Muscle of arm (tissue), 12 donors: ENCODE data around the gene DPP9. TPM values are rescaled to one million over a fixed set of nuclear protein-coding genes. Genes with fewer than 3 reads are reported as not detected.

ENCODE experiments used
- DNase-seq: peaks from one replicate; pipeline ENCODE4 v3.0.0-alpha.2; 2013
- polyA plus RNA-seq, 12 donors: library from polyadenylated mRNA; unstranded; fragments of 120-200 nt; gene quantifications; one replicate each; pipeline ENCODE4 v1.2.1, GENCODE V29; 2013; ENCODE audit not compliant: insufficient read length in 12 of 12

The DPP9 gene
- polyA plus RNA-seq, 12 donors = 20.2 to 37.4 (median 25.4) TPM; not detected in 1

- no peak for DNase-seq
Observed at GRCh38 chr19:4633140-4633967, 90.3 kb downstream of the DPP9 start.

Other genes starting within 250 kb of the DPP9 start
- gene PLIN4, start 205.4 kb downstream of the DPP9 start, polyA plus RNA-seq = 1 to 10 TPM in 10 of 12 donors, under 1 TPM in 1, not detected in 1; 0.88 to 9.1 (median 3.2) TPM
- gene PLIN5, start 188.6 kb downstream of the DPP9 start, polyA plus RNA-seq = 1 to 10 TPM in 8 of 12 donors, under 1 TPM in 2, not detected in 2; 0.61 to 3.7 (median 2.5) TPM
- gene LRG1, start 183.8 kb downstream of the DPP9 start, polyA plus RNA-seq = under 1 TPM in 10 of 12 donors, not detected in 2; 0.21 to 0.91 (median 0.57) TPM
- gene SEMA6B, start 164.2 kb downstream of the DPP9 start, polyA plus RNA-seq = 10 to 100 TPM in 11 of 12 donors, not detected in 1; 22.4 to 71.3 (median 41.1) TPM
- gene TNFAIP8L1, start 84.3 kb downstream of the DPP9 start, polyA plus RNA-seq = 100 to 1,000 TPM in 1 of 12 donors, 10 to 100 TPM in 8, 1 to 10 TPM in 3; 8.5 to 370 (median 11.2) TPM
- gene MYDGF, start 53.5 kb downstream of the DPP9 start, polyA plus RNA-seq = 10 to 100 TPM in 11 of 12 donors, not detected in 1; 45.7 to 75.9 (median 50.5) TPM
- gene FEM1A, start 67.9 kb upstream of the DPP9 start, polyA plus RNA-seq = 1 to 10 TPM in 11 of 12 donors, not detected in 1; 1.7 to 5.0 (median 2.7) TPM
- 10 to 100 TPM in 1 of 12 donors, 1 to 10 TPM in 10, not detected in 1; 3.2 to 13.4 (median 4.4) TPM for gene TICAM1, start 107.9 kb upstream of the DPP9 start, polyA plus RNA-seq
- gene PLIN3, start 143.8 kb upstream of the DPP9 start, polyA plus RNA-seq = 10 to 100 TPM in 11 of 12 donors, not detected in 1; 28.4 to 54.3 (median 33.9) TPM
- gene ARRDC5, start 179.1 kb upstream of the DPP9 start, polyA plus RNA-seq = under 1 TPM in 5 of 12 donors, not detected in 7; 0.10 to 0.41 (median 0.15) TPM
- gene UHRF1, start 185.7 kb upstream of the DPP9 start, polyA plus RNA-seq = 10 to 100 TPM in 11 of 12 donors, not detected in 1; 21.9 to 37.0 (median 26.2) TPM
- 10 to 100 TPM in 11 of 12 donors, not detected in 1; 14.3 to 29.3 (median 17.2) TPM for gene KDM4B, start 245.3 kb upstream of the DPP9 start, polyA plus RNA-seq